NT2/D1 (cell line): ENCODE measurements around the gene PODXL2.

Experiments
- DNase-seq: peaks from one replicate; pipeline ENCODE4 v3.0.0-alpha.2; 2011; ENCODE audit warnings: low read depth, low spot score
- H3K27me3 ChIP-seq: 2 replicates; pipeline ENCODE4 v1.6.0; 2011; ENCODE audit warnings: mild to moderate bottlenecking; ENCODE audit not compliant: insufficient read length, insufficient read depth
- H3K36me3 ChIP-seq: 2 replicates; pipeline ENCODE4 v1.6.1; 2011; ENCODE audit warnings: mild to moderate bottlenecking, low read length, mixed read lengths; ENCODE audit not compliant: insufficient read depth, insufficient read length
- H3K4me1 ChIP-seq: 2 replicates; pipeline ENCODE4 v1.5.1; 2011; ENCODE audit not compliant: insufficient read depth, insufficient read length
- H3K4me3 ChIP-seq: 2 replicates; pipeline ENCODE4 v1.5.1; 2011; ENCODE audit warnings: low read depth; ENCODE audit not compliant: insufficient read length
- H3K9ac ChIP-seq: 2 replicates; pipeline ENCODE4 v1.6.0; 2011; ENCODE audit warnings: low read depth; ENCODE audit not compliant: insufficient read length
- H3K9me3 ChIP-seq: 2 replicates; pipeline ENCODE4 v1.5.1; 2011; ENCODE audit warnings: mild to moderate bottlenecking, low read length; ENCODE audit not compliant: insufficient read depth
- SUZ12 ChIP-seq: IDR thresholded peaks from 2 replicates; pipeline ENCODE4 v1.6.1; 2011; ENCODE audit not compliant: insufficient read length, insufficient read depth; ENCODE audit errors: extremely low read depth
- YY1 ChIP-seq: IDR thresholded peaks from 2 replicates; pipeline ENCODE4 v1.6.1; 2011; ENCODE audit not compliant: insufficient read length, insufficient read depth
- ZNF274 ChIP-seq: IDR thresholded peaks from 2 replicates; pipeline ENCODE4 v1.6.1; 2011; ENCODE audit warnings: mild to moderate bottlenecking, low read depth, low read length

Gene PODXL2

DNA sequence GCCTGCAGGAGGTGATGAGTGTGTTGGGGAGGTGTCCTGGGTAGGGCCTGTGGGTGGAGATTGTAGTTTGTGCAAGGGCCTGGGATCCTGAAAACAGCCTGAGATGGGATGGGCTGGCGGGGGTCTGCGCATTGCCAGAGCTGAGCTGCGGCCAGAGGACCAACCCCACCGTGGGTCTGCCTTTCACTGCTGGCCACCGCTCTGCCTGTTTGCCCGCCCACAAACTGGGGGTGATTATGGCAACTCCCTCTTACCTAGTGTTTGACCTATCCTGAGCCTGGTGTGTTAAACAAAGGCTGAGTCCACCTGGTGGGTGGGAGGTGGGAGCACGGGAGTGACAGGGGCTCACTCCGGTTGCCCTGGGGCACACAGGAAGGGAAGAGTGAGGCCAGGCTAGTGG lies 53.6 kb downstream of the PODXL2 start:
- H3K9me3 ChIP-seq: no peaks in the 10 kb centered on the region
- TF ChIP-seq ZNF274 (no peak), YY1 (no peak), SUZ12 (no peak)
- H3K4me3 ChIP-seq: no peak overlapping the region
- peak overlapping the region; percentile 8 for H3K9ac ChIP-seq
- DNase-seq: no peak
- H3K36me3 ChIP-seq: no peaks in the 10 kb centered on the region
- H3K4me1 ChIP-seq: peaks cover 5% of the 10 kb centered on the region
- H3K27me3 ChIP-seq: no peaks in the 10 kb centered on the region

DNA sequence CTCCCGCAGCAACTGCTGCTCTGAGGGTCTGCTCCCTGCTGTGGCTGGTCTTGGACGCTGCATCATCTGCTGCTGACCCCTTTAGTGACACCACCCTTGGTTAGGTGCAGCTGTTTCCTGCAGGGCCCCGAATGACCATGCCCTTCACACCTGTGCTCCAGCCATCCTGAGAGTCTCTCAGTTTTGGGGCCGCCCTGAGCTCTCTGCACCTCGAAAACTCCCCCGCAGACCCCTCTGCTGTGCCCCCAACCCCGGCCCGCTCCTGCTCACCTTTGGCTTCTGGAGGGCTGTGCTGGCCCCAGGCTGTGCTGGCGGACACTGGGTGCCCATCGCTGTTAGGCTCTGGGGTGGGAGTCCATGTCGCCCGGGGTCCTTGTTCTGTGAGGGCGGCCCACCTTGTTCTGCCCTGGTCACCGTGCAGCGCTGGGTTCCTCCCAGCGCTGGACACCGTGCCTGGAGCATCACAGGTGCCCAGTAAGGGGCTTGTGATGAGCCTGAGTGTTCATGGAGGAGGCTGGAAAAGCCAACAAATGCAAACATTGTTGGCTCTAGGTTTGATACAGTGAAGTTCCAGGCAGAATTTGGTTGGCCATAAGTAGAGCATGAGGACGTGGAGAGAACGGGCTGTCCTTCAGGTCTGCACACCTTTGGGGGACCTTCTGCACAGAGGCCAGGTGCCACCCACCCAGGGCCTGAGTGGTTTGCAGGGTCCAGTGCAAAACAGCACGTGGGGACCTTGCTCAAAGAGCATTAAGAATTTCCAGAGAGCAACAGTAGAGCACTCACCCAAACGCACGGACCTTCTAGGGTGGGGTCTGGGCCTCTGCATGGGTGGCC lies 56.1 kb downstream of the PODXL2 start:
- no peak for DNase-seq
- Histone ChIP-seq H3K36me3 (no peaks in the 10 kb centered on the region), H3K4me3 (no peak overlapping the region), H3K9me3 (no peaks in the 10 kb centered on the region), H3K4me1 (peaks cover 17% of the 10 kb centered on the region), H3K27me3 (no peaks in the 10 kb centered on the region), H3K9ac (no peak overlapping the region)
- TF ChIP-seq ZNF274 (no peak), YY1 (no peak), SUZ12 (no peak)

DNA sequence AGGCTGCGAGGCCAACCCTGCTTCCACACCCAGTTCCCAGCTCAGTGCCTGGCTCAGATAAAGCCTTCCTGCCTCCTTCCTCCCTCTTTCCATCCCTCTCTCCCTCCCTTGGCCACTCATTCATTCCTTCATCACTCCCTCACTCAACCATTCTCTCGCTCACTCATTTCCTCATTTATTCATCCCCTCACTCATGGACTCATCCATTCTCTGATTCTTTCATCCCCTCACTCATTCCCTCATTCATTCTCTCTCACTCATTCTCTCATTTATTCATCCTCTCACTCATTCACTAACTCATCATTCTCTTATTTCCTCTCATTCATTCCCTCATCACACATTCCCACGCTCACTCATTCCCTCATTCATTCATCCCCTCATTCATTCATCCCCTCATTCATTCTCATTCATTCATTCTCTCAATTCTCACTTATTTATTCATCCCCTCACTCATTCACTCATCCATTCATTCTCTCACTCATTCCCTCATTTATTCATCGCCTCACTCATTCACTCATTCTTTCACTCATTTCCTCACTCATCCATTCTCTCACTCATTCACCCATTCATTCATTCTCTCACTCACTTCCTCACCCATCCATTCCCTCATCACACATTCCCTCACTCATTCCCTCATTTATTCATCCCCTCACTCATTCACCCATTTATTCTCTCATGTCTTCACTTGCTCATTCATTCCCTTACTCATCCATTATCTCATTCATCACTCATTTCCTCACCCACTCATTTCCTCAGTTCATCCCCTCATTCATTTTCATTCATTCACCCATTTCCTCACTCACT lies 56.9 kb downstream of the PODXL2 start:
- no peaks in the 10 kb centered on the region for H3K36me3 ChIP-seq
- no peak for DNase-seq
- no peaks in the 10 kb centered on the region for H3K9me3 ChIP-seq
- H3K4me3 ChIP-seq: no peak overlapping the region
- no peaks in the 10 kb centered on the region for H3K27me3 ChIP-seq
- TF ChIP-seq YY1 (no peak), ZNF274 (no peak), SUZ12 (no peak)
- H3K9ac ChIP-seq: no peak overlapping the region
- H3K4me1 ChIP-seq: peaks cover 25% of the 10 kb centered on the region

DNA sequence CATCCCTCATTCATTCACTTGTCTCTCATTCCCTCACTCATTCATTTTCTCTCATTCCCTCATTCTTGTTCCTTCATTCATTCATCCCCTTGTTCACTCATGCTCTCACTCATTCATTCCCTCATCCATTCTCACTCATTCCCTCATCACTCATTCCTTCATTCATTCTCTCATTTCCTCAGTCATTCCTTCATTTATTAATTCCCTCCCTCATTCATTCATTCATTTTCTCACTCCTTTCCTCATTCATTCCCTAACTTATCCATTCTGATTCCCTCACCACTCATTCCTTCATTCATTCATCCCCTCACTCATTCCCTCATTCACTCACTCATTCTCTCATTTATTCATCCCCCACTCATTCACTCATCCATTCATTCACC lies 57.5 kb downstream of the PODXL2 start:
- no peaks in the 10 kb centered on the region for H3K27me3 ChIP-seq
- no peaks in the 10 kb centered on the region for H3K9me3 ChIP-seq
- H3K9ac ChIP-seq: no peak overlapping the region
- no peaks in the 10 kb centered on the region for H3K36me3 ChIP-seq
- DNase-seq: no peak
- peaks cover 31% of the 10 kb centered on the region for H3K4me1 ChIP-seq
- TF ChIP-seq SUZ12 (no peak), YY1 (no peak), ZNF274 (no peak)
- no peak overlapping the region for H3K4me3 ChIP-seq

DNA sequence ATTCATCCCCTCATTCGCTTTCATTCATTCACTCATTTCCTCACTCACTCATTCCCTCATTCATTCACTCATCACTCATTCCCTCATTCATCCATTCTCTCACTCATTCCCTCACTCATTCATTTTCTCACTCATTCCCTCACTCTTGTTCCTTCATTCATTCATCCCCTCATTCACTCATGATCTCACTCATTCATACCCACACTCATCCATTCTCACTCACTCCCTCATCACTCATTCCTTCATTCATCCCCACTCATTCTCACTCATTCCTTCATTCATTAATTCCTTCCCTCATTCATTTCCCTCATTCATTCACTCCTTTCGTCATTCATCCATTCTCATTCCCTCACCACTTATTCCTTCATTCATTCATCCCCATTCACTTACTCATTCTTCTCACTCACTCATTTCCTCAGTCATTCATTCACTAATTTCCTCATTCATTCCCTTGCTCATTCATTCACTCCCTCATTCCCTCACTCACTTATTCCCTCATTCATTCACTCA lies 58.3 kb downstream of the PODXL2 start:
- no peak for DNase-seq
- H3K36me3 ChIP-seq: no peaks in the 10 kb centered on the region
- no peak overlapping the region for H3K4me3 ChIP-seq
- no peaks in the 10 kb centered on the region for H3K9me3 ChIP-seq
- no peaks in the 10 kb centered on the region for H3K27me3 ChIP-seq
- no peak for TF ChIP-seq YY1
- TF ChIP-seq SUZ12: no peak
- TF ChIP-seq ZNF274: no peak
- no peak overlapping the region for H3K9ac ChIP-seq
- H3K4me1 ChIP-seq: peaks cover 33% of the 10 kb centered on the region

DNA sequence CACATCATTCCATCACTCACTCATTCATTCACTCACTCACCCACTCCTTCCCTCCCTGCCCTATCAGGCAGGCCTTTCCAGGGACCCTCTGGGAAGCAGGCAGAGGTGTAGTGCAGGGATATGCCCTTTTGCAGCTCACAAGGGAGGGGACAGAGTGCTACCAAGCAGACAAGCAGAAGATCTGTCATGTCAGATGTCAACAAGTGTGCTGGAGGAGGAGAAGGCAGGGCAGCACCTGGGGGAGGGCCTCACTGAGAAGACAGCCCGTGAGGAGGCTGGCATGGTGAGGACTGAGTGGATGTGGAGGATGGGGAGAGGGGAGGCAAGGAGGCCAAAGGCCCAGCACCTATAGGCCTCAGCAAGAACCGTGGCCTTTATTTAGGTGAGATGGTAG lies 59.0 kb downstream of the PODXL2 start:
- no peaks in the 10 kb centered on the region for H3K27me3 ChIP-seq
- H3K36me3 ChIP-seq: no peaks in the 10 kb centered on the region
- no peak overlapping the region for H3K4me3 ChIP-seq
- no peak overlapping the region for H3K9ac ChIP-seq
- TF ChIP-seq YY1: no peak
- no peak for TF ChIP-seq SUZ12
- no peak for TF ChIP-seq ZNF274
- H3K4me1 ChIP-seq: peaks cover 28% of the 10 kb centered on the region
- H3K9me3 ChIP-seq: no peaks in the 10 kb centered on the region
- DNase-seq: no peak
